ENCODE data around the gene AKAP6. TPM values are rescaled to one million over a fixed set of nuclear protein-coding genes. Genes with fewer than 3 reads are reported as not detected.

The AKAP6 gene
- total and polyA plus RNA-seq, 2 experiments from 2014 or later, result 0.38 to 0.42 TPM

DNA sequence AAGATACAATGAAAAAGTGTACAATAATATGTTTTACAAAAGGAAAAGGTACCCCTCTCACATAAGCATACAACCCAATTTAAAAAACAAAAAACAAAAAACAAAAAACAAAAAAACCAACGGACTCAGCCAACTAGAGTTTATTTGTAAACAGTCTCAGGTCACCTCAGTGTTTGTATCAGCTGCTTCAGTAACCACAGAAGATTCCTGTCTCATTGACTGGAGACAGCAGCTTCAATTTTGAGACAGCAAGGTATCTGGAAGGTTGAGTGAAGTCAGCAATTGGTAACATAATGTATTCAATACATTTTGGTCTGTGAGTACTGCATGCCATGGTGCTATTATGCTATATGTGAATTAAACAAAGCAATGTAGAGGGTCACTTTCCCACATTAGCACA lies 201.7 kb downstream of the AKAP6 start (continued):
- TF ChIP-seq, protein P1, sequence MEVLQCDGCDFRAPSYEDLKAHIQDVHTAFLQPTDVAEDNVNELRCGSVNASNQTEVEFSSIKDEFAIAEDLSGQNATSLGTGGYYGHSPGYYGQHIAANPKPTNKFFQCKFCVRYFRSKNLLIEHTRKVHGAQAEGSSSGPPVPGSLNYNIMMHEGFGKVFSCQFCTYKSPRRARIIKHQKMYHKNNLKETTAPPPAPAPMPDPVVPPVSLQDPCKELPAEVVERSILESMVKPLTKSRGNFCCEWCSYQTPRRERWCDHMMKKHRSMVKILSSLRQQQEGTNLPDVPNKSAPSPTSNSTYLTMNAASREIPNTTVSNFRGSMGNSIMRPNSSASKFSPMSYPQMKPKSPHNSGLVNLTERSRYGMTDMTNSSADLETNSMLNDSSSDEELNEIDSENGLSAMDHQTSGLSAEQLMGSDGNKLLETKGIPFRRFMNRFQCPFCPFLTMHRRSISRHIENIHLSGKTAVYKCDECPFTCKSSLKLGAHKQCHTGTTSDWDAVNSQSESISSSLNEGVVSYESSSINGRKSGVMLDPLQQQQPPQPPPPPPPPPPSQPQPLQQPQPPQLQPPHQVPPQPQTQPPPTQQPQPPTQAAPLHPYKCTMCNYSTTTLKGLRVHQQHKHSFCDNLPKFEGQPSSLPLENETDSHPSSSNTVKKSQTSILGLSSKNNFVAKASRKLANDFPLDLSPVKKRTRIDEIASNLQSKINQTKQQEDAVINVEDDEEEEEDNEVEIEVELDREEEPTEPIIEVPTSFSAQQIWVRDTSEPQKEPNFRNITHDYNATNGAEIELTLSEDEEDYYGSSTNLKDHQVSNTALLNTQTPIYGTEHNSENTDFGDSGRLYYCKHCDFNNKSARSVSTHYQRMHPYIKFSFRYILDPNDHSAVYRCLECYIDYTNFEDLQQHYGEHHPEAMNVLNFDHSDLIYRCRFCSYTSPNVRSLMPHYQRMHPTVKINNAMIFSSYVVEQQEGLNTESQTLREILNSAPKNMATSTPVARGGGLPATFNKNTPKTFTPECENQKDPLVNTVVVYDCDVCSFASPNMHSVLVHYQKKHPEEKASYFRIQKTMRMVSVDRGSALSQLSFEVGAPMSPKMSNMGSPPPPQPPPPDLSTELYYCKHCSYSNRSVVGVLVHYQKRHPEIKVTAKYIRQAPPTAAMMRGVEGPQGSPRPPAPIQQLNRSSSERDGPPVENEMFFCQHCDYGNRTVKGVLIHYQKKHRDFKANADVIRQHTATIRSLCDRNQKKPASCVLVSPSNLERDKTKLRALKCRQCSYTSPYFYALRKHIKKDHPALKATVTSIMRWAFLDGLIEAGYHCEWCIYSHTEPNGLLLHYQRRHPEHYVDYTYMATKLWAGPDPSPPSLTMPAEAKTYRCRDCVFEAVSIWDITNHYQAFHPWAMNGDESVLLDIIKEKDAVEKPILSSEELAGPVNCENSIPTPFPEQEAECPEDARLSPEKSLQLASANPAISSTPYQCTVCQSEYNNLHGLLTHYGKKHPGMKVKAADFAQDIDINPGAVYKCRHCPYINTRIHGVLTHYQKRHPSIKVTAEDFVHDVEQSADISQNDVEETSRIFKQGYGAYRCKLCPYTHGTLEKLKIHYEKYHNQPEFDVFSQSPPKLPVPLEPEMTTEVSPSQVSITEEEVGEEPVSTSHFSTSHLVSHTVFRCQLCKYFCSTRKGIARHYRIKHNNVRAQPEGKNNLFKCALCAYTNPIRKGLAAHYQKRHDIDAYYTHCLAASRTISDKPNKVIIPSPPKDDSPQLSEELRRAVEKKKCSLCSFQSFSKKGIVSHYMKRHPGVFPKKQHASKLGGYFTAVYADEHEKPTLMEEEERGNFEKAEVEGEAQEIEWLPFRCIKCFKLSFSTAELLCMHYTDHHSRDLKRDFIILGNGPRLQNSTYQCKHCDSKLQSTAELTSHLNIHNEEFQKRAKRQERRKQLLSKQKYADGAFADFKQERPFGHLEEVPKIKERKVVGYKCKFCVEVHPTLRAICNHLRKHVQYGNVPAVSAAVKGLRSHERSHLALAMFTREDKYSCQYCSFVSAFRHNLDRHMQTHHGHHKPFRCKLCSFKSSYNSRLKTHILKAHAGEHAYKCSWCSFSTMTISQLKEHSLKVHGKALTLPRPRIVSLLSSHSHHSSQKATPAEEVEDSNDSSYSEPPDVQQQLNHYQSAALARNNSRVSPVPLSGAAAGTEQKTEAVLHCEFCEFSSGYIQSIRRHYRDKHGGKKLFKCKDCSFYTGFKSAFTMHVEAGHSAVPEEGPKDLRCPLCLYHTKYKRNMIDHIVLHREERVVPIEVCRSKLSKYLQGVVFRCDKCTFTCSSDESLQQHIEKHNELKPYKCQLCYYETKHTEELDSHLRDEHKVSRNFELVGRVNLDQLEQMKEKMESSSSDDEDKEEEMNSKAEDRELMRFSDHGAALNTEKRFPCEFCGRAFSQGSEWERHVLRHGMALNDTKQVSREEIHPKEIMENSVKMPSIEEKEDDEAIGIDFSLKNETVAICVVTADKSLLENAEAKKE (CRISPR knock-in tag; IDR thresholded peaks at IDR 0.05), result no peak
- no peak for TF ChIP-seq EZH2 (IDR thresholded peaks at IDR 0.05; ENCODE audit: low read depth, unreplicated experiment)
- no peak for TF ChIP-seq STAT1 (IDR thresholded peaks at IDR 0.05; ENCODE audit: unreplicated experiment)
- TF ChIP-seq, protein P2, sequence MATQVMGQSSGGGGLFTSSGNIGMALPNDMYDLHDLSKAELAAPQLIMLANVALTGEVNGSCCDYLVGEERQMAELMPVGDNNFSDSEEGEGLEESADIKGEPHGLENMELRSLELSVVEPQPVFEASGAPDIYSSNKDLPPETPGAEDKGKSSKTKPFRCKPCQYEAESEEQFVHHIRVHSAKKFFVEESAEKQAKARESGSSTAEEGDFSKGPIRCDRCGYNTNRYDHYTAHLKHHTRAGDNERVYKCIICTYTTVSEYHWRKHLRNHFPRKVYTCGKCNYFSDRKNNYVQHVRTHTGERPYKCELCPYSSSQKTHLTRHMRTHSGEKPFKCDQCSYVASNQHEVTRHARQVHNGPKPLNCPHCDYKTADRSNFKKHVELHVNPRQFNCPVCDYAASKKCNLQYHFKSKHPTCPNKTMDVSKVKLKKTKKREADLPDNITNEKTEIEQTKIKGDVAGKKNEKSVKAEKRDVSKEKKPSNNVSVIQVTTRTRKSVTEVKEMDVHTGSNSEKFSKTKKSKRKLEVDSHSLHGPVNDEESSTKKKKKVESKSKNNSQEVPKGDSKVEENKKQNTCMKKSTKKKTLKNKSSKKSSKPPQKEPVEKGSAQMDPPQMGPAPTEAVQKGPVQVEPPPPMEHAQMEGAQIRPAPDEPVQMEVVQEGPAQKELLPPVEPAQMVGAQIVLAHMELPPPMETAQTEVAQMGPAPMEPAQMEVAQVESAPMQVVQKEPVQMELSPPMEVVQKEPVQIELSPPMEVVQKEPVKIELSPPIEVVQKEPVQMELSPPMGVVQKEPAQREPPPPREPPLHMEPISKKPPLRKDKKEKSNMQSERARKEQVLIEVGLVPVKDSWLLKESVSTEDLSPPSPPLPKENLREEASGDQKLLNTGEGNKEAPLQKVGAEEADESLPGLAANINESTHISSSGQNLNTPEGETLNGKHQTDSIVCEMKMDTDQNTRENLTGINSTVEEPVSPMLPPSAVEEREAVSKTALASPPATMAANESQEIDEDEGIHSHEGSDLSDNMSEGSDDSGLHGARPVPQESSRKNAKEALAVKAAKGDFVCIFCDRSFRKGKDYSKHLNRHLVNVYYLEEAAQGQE (IDR thresholded peaks at IDR 0.05; ENCODE audit: unreplicated experiment), result no peak
- no peak for TF ChIP-seq ZNF114 (CRISPR knock-in tag; IDR thresholded peaks at IDR 0.05)
- no peak for TF ChIP-seq EZH2phosphoT487 (IDR thresholded peaks at IDR 0.05; ENCODE audit: unreplicated experiment)

Data from GM23338 (cell line).